ENCODE results near the gene ACVR2B.

The ACVR2B gene

DNA sequence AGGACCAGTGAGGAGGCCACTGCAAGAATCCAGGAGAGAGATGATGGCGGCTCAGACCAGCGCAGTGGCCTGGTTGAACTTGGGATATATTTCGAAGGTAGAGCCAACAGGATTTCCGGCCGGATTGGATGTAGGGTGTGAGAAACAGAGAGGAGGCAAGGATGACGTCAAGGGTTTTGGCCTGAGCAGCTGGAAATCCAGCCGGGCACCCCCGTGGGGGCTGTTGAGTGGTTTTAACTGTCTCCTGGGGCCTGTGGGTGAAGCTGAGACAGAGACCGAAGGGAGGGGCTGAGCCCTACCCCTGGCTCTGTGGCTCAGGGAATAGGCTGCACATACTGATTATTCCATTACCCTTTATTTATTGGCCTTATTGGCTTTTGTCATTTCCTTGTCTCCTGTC, 88.1 kb downstream of the ACVR2B start:
- no peak for DNase-seq (ENCODE audit: insufficient read length, low spot score)

More for the DNA sequence above, 88.1 kb downstream of the ACVR2B start:
- TF ChIP-seq POLR2AphosphoS5 (IDR thresholded peaks at IDR 0.05; ENCODE audit: low read depth, low read length) (no peak), POU2F2 (IDR thresholded peaks at IDR 0.05; ENCODE audit: low read depth, low read length) (no peak), TAF1 (IDR thresholded peaks at IDR 0.05; ENCODE audit: low read depth, low read length) (no peak), POLR2A (IDR thresholded peaks at IDR 0.05; ENCODE audit: low read depth, low read length) (no peak), SPI1 (IDR thresholded peaks at IDR 0.05; ENCODE audit: low read depth, low read length) (no peak), PAX5 (IDR thresholded peaks at IDR 0.05; ENCODE audit: insufficient read depth, low read length, severe bottlenecking) (no peak)
- FAIRE-seq = no peak
